Prostate gland (tissue), 2 donors: Measurements from ENCODE around the gene NIPAL3. TPM values are rescaled to one million over a fixed set of nuclear protein-coding genes. Genes with fewer than 3 reads are reported as not detected.

Experiments used
- DNase-seq: peaks from one replicate; pipeline ENCODE4 v3.0.0-alpha.2; 2019; ENCODE audit warnings: low spot score
- H3K27ac ChIP-seq, 2 donors: fragments of 200-600 bp; sonication (generic); 2 replicates each; pipeline ENCODE4 v1.5.1; 2017 to 2019
- H3K27me3 ChIP-seq: fragments of 200-600 bp; sonication (generic); replicated peaks from 2 replicates; pipeline ENCODE4 v1.5.1; 2019; ENCODE audit not compliant: insufficient read depth
- H3K36me3 ChIP-seq, 2 donors: fragments of 200-600 bp; sonication (generic); 1 replicate in 1 of 2; 2 replicates in 1 of 2; pipeline versions ENCODE4 v1.5.1 to v1.8.1; 2017 to 2019
- H3K4me1 ChIP-seq: fragments of 200-600 bp; sonication (generic); replicated peaks from 2 replicates; pipeline ENCODE4 v1.5.1; 2019
- H3K4me3 ChIP-seq, 2 donors: fragments of 200-600 bp; sonication (generic); 2 replicates each; pipeline ENCODE4 v1.5.1; 2017 to 2019
- H3K9me3 ChIP-seq: fragments of 200-600 bp; sonication (generic); 2 replicates; pipeline ENCODE4 v1.5.1; 2017
- CTCF ChIP-seq, 4 experiments: fragments of 200-600 bp in 2 of 4; fragments of 450-650 bp in 2 of 4; sonication (generic) in 2 of 4; IDR thresholded peaks; 1 replicate in 3 of 4; 2 replicates in 1 of 4; pipeline ENCODE4 v1.5.1; 2016 to 2019; ENCODE audit warnings: antibody characterized with exemption in 4 of 4, mild to moderate bottlenecking in 2 of 4, moderate library complexity in 2 of 4
- POLR2A ChIP-seq: fragments of 450-650 bp; IDR thresholded peaks from one replicate; pipeline ENCODE4 v1.6.1; 2016; ENCODE audit warnings: antibody characterized with exemption, mild to moderate bottlenecking
- POLR2AphosphoS5 ChIP-seq: sonication (generic); formaldehyde crosslinking; IDR thresholded peaks from one replicate; pipeline ENCODE4 v1.6.1; 2017; ENCODE audit warnings: antibody characterized with exemption
- WGBS: methylation state at CpG from one replicate; pipeline ENCODE4 v1.1.5; 2018; 5-methylcytosine and 5-hydroxymethylcytosine counted together
- intact Hi-C: fragments of 100-400 bp; cut with DNase I; formaldehyde crosslinking; loops from one replicate; pipeline ENCODE4 v1.14.2; 2022
- total RNA-seq, 2 donors: library from RNA; depleted of rRNA; stranded (reverse); fragments of >200 nt; gene quantifications; one replicate each; pipeline ENCODE4 v1.1.0, GENCODE V29; 2016

NIPAL3 gene
- total RNA-seq, 2 donors from 2014 or later, result 125 to 350 TPM

GRCh38 chr1:24388331-24388885, 27.2 kb upstream of the NIPAL3 start:
- 93% methylated on average over 8 of the region's 8 CpGs for WGBS
- H3K27ac ChIP-seq, result peak overlapping the region in 1 of 2 donors; percentile 83
- no peaks in the 10 kb centered on the region for H3K36me3 ChIP-seq
- no peaks in the 10 kb centered on the region for H3K27me3 ChIP-seq
- H3K9me3 ChIP-seq, result no peaks in the 10 kb centered on the region
- intact Hi-C loops, result loop anchor here (10.0 kb wide), 1 partner anchor 314 kb away; no protein-coding TSS in a partner anchor
- TF ChIP-seq CTCF (IDR thresholded peaks at IDR 0.05), result no peak
- TF ChIP-seq POLR2A, result no peak
- TF ChIP-seq POLR2AphosphoS5, result no peak
- DNase-seq, result no peak
- H3K4me3 ChIP-seq, result no peak overlapping the region
- H3K4me1 ChIP-seq, result peaks cover 2% of the 10 kb centered on the region

DNA sequence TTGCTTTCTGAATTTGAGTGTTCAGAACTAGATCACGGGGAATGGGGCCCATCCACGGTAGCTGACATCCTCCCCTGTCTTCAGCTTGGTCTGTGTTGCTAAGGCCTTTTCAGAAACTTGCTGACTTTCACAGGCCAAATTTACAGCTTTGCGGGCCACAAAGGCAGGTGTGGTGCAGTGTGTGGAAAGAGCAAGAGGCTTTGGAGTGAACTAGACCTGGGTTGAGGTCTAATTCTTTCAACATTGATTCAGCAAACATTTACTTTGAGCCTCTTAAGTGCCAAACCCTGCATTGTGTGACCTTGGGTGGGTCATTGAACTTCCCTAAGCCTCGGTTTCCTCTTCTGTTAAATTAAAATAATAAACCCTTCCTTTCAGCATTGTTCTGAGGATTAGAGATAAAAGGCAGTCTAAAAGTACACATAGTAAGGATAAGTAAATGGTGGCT, 26.3 kb upstream of the NIPAL3 start:
- DNase-seq, result no peak
- no peak overlapping the region for H3K4me3 ChIP-seq
- intact Hi-C loops, result loop anchor here (10.0 kb wide), 1 partner anchor 314 kb away; no protein-coding TSS in a partner anchor
- TF ChIP-seq POLR2AphosphoS5 (no peak), POLR2A (no peak), CTCF (IDR thresholded peaks at IDR 0.05) (no peak)
- H3K27me3 ChIP-seq, result no peaks in the 10 kb centered on the region
- WGBS, result 68% methylated on average over 4 of the region's 4 CpGs
- H3K27ac ChIP-seq, result peak overlapping the region; percentile 59 to 83
- no peaks in the 10 kb centered on the region for H3K9me3 ChIP-seq
- H3K36me3 ChIP-seq, result no peaks in the 10 kb centered on the region
- peaks cover 7% of the 10 kb centered on the region for H3K4me1 ChIP-seq

DNA sequence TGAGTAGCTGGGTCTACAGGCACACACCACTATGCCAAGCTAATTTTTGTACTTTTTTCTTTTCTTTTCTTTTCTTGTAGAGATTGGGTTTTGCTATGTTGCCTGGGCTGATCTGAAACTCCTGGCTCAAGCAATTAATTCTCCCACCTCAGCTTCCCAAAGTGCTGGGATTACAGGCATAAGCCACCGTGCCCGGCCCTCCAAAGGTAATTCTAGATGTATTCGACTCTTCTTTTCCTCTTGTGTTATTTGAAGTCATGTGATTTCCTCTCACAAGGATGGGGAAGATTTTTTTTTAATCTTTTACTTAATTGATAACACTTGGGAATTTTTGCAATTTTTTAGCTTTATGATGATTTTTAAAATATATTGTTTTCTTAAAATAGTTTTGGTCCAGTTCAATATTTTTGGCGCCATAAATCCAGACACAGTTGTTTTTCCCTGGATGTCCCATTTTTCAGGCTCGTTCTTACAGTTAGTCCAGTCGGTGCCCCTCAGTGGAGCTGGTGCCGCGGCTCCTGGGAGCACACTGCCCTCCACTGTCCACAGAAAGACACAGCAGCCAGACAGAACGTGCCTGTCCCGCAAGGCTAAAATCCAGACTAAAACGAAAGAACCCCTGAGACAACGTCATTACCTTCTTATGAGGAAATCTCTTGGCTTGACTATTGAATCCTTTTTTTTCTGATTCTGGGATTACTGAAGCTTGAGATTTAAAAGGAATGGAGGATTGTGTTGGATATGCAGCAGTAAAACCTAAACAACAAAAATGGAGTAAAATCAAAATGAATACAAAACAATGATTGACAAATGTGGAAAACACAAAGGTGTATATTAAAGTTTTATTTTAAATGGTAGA, 24.4 kb upstream of the NIPAL3 start:
- peaks cover 7% of the 10 kb centered on the region for H3K4me1 ChIP-seq
- intact Hi-C loops, result no loop called here
- DNase-seq, result peak; percentile 81
- no peaks in the 10 kb centered on the region for H3K9me3 ChIP-seq
- H3K36me3 ChIP-seq, result no peaks in the 10 kb centered on the region
- H3K4me3 ChIP-seq, result peak overlapping the region in 1 of 2 donors; percentile 16
- H3K27me3 ChIP-seq, result no peaks in the 10 kb centered on the region
- no peak for TF ChIP-seq POLR2A
- TF ChIP-seq CTCF (IDR thresholded peaks at IDR 0.05), result peak; percentile 63 to 98 (median 92)
- peak; percentile 68 for TF ChIP-seq POLR2AphosphoS5
- WGBS, result 9% methylated on average over 12 of the region's 12 CpGs
- peak overlapping the region; percentile 83 to 84 for H3K27ac ChIP-seq

DNA sequence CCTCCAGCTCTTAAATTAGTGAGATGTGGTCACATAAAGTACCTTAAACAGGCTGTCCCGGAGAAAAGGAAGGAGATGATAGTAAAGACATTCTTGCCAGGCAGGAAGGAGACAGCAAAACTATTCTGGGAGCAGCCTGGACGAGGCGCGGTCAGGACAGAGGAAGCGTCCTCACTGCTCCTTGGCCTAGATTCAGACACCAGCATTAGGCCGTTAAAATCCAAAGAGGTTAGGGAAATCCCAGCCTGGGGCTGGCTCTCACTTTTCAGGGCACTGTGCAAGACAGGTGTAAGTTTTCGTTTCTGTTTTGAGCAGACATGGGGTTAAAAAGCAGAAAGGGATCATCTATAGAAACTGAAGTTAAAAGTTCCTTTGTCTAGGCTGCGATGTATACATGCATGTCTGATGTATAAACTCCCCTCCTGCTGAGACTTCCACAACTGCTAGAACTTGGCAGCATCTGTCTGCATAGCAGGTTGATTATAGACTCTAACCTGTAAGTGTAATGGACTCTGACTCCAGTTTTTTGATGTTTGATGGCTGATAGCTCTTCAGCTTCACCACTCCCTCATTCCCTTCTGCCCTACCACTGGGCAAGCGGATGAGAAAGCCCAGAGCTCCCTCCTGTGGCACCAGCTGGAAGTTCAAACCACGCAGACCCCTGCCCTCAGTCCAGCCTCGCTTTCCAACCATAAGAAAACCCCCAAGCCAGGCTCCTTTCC, 23.6 kb upstream of the NIPAL3 start:
- H3K36me3 ChIP-seq, result no peaks in the 10 kb centered on the region
- peak; percentile 7 for TF ChIP-seq POLR2AphosphoS5
- TF ChIP-seq POLR2A, result no peak
- peak; percentile 19 to 90 (median 80) for TF ChIP-seq CTCF (IDR thresholded peaks at IDR 0.05)
- peak overlapping the region in 1 of 2 donors; percentile 16 for H3K4me3 ChIP-seq

More for the DNA sequence above, 23.6 kb upstream of the NIPAL3 start:
- WGBS, result 19% methylated on average over 11 of the region's 11 CpGs
- Histone ChIP-seq H3K27ac (peak overlapping the region; percentile 83 to 84), H3K9me3 (no peaks in the 10 kb centered on the region), H3K4me1 (peaks cover 7% of the 10 kb centered on the region), H3K27me3 (no peaks in the 10 kb centered on the region)
- intact Hi-C loops, result loop anchor here (1.0 kb wide), 1 partner anchor 190 kb away; no protein-coding TSS in a partner anchor
- DNase-seq, result peak; percentile 70
